Activated CD4-positive, CD25-positive, alpha-beta regulatory T cell treated with anti-CD3 and anti-CD28 coated beads, Interleukin-2, amount 50 U/mL, for 72 hours (primary cell): ENCODE data around the gene ASIC4.

Experiments
- DNase-seq: peaks from one replicate; pipeline ENCODE4 v3.0.0; 2021

ASIC4 gene

GRCh38 chr2:219537657-219538488, 23.6 kb downstream of the ASIC4 start:
- DNase-seq: no peak

GRCh38 chr2:219538504-219538951, 24.2 kb downstream of the ASIC4 start:
- DNase-seq: no peak

- DNase-seq: no peak
Observed at GRCh38 chr2:219538956-219539788, 24.9 kb downstream of the ASIC4 start.

- no peak for DNase-seq
Observed at GRCh38 chr2:219539926-219540678, 25.8 kb downstream of the ASIC4 start.

GRCh38 chr2:219540784-219541504, 26.7 kb downstream of the ASIC4 start:
- no peak for DNase-seq

GRCh38 chr2:219541611-219542180, 27.4 kb downstream of the ASIC4 start:
- DNase-seq: peak; percentile 90

- no peak for DNase-seq
Observed at GRCh38 chr2:219542931-219543595, 28.8 kb downstream of the ASIC4 start.

GRCh38 chr2:219543596-219544358, 29.5 kb downstream of the ASIC4 start, which contains the start of the genes CHPF and TMEM198:
Gene CHPF (minus strand): TSS chr2:219543809. CDS start chr2:219543538, 271 bp downstream.
Gene TMEM198 (plus strand): TSS chr2:219544028. CDS start chr2:219544728, 700 bp downstream.
- peak; percentile 93 for DNase-seq

GRCh38 chr2:219544567-219544966, 30.3 kb downstream of the ASIC4 start:
- no peak for DNase-seq

- DNase-seq: no peak
Observed at GRCh38 chr2:219545295-219545942, 31.1 kb downstream of the ASIC4 start.

- no peak for DNase-seq
Observed at GRCh38 chr2:219545943-219546352, 31.7 kb downstream of the ASIC4 start.

GRCh38 chr2:219547621-219548020, 33.3 kb downstream of the ASIC4 start:
- DNase-seq: no peak

- no peak for DNase-seq
Observed at GRCh38 chr2:219548990-219549389, 34.7 kb downstream of the ASIC4 start.

GRCh38 chr2:219549619-219550018, 35.3 kb downstream of the ASIC4 start:
- DNase-seq: no peak

GRCh38 chr2:219551441-219552381, 37.4 kb downstream of the ASIC4 start:
- DNase-seq: peak; percentile 47

GRCh38 chr2:219552382-219553167, 38.3 kb downstream of the ASIC4 start:
- DNase-seq: peak; percentile 85

GRCh38 chr2:219553168-219553417, 38.8 kb downstream of the ASIC4 start:
- DNase-seq: no peak

- no peak for DNase-seq
Observed at GRCh38 chr2:219553463-219553963, 39.2 kb downstream of the ASIC4 start.
